Activated naive CD8-positive, alpha-beta T cell treated with anti-CD3 and anti-CD28 coated beads for 36 hours (primary cell): ENCODE measurements around the gene KRT81. TPM values are rescaled to one million over a fixed set of nuclear protein-coding genes. Genes with fewer than 3 reads are reported as not detected.
"Not testable (repeated sequence)": the region's sequence is repeated elsewhere in the genome, so short reads cannot be mapped to it uniquely, and the experiment has no call there.

ENCODE experiments used
- DNase-seq: peaks from one replicate; pipeline ENCODE4 v3.0.0; 2021
- H3K27ac Mint-ChIP-seq: one replicate; pipeline ENCODE4 v1.8.0; 2022; ENCODE audit warnings: mild to moderate bottlenecking, moderate library complexity, mixed read lengths
- H3K27me3 Mint-ChIP-seq: one replicate; pipeline ENCODE4 v1.8.0; 2022; ENCODE audit warnings: mild to moderate bottlenecking, mixed read lengths
- H3K36me3 Mint-ChIP-seq: one replicate; pipeline ENCODE4 v1.8.0; 2021; ENCODE audit warnings: mild to moderate bottlenecking, mixed read lengths
- H3K4me1 Mint-ChIP-seq: one replicate; pipeline ENCODE4 v1.8.0; 2021; ENCODE audit warnings: mixed read lengths
- H3K4me3 Mint-ChIP-seq: one replicate; pipeline ENCODE4 v1.8.0; 2022; ENCODE audit warnings: mild to moderate bottlenecking, moderate library complexity, mixed read lengths
- H3K9me3 Mint-ChIP-seq: one replicate; pipeline ENCODE4 v1.8.0; 2022; ENCODE audit warnings: mixed read lengths
- total RNA-seq, 2 experiments: library from RNA; stranded (reverse); gene quantifications; one replicate each; pipeline ENCODE4 v1.2.3, GENCODE V29; 2021

KRT81 gene
- total RNA-seq, 2 experiments from 2014 or later, result not detected

DNA sequence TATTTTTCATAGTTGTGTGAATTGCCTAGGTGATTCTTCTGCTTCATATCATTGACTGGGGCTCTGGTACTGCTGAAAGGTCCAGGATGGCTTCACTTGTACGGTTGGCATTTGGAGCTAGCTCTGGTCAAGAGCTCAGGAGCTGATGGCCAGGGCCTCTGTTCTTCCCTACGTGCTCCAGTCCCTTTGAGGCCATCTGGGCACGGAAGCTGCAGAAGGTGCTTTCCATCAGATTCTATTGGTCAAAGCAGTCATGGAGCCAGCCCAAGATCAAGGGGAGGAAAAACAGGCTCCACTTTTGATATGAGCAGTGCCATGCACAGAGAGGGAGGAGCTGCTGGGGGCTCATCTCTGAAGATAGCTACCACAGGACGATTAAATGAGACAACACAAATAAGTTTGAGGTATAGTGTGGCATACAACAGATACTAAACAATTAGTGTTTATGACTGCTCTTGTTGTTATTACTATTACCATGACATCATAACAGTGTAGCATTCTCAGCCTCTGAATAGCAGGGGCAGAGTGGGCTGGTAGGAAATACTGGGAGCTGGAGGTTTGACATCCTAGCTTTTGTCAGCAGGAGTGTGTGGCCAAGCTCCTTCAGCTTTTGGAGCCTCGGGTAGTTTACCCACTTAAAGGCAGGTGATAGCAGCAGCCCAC is 19.4 kb upstream of the KRT81 start:
- H3K36me3 Mint-ChIP-seq, result no peaks in the 10 kb centered on the region
- no peak overlapping the region for H3K4me3 Mint-ChIP-seq
- H3K9me3 Mint-ChIP-seq, result no peaks in the 10 kb centered on the region
- DNase-seq, result no peak
- peaks cover 57% of the 10 kb centered on the region for H3K27me3 Mint-ChIP-seq
- peaks cover 7% of the 10 kb centered on the region for H3K4me1 Mint-ChIP-seq
- no peak overlapping the region for H3K27ac Mint-ChIP-seq

DNA sequence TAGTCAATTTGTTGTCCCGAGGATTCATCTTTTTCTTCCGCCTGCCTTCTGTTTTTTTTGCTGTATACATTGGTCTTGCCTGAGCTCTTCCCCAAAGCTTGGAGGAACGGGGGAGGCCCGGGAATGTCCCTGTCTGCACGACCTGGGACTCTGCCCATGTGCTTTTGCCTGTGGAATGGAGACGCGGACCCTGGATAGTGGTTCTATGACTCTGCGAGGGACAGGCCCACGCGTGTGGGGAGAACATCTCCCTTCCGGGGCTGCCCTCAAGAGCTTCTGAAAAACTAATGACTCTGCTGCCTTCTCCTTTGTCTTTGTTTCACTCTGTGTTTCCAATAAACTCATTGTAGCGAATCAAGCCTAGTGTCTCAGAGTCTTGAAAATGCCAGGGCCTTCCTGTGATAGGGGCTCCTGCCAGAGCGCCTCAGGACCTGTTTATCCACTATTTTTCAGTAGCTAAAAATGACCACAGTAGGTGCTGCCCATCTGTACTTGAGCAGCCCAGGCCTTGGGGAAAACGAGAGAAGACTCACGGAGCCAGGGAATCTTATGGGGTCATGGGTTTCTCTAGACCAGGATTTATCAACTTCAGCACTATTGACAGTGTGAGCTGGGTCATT is 17.6 kb upstream of the KRT81 start:
- Mint-ChIP-seq H3K27ac (no peak overlapping the region), H3K36me3 (no peaks in the 10 kb centered on the region), H3K4me3 (peak overlapping the region; percentile 44), H3K27me3 (peaks cover 57% of the 10 kb centered on the region), H3K4me1 (peaks cover 18% of the 10 kb centered on the region), H3K9me3 (no peaks in the 10 kb centered on the region)
- no peak for DNase-seq

DNA sequence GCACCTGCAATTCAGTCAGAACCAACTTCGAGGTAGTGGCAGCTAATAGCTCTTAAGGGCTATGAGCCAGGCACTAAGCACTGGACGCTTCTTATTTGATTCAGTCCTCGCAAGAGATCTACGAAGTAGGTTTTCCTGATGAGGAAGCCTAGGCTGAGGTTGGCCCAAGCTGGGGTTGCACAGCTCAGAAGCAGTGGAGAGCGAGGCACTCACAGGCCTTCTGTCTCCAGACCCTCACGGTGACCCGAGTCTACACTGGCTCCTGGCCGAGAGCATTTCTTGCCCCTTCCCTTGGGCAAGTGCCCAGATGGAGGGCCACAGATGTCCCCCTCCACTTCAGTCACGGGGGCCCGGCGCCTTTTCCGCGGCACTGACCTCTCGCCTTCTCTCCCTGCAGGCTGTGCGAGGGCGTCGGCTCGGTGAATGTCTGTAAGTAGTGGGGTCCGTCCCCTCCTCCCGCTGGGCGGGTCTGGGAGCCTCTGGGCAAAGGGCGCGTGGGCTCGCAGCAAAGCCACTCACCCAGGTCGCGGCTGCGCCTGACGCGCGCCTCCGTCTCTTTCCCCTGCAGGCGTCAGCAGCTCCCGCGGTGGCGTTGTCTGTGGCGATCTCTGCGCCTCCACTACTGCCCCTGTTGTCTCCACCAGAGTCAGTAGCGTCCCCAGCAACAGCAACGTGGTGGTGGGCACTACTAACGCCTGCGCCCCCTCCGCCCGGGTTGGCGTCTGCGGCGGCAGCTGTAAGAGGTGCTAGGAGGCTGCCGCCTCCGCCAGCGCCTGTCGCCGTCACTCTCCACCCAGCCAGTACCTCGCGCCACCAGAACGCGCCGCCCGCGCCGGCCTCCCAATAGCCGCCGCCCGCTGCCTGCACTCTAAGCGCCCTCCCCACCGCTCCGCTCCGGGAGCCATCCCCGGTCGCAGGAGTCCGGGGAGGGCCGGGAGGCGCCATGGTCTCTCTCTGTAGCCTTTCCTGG is 16.8 kb upstream of the KRT81 start:
- H3K27me3 Mint-ChIP-seq, result peaks cover 57% of the 10 kb centered on the region
- peak overlapping the region; percentile 44 for H3K4me3 Mint-ChIP-seq
- H3K4me1 Mint-ChIP-seq, result peaks cover 18% of the 10 kb centered on the region
- H3K27ac Mint-ChIP-seq, result no peak overlapping the region
- no peaks in the 10 kb centered on the region for H3K36me3 Mint-ChIP-seq
- peak; percentile 69 for DNase-seq
- H3K9me3 Mint-ChIP-seq, result no peaks in the 10 kb centered on the region

DNA sequence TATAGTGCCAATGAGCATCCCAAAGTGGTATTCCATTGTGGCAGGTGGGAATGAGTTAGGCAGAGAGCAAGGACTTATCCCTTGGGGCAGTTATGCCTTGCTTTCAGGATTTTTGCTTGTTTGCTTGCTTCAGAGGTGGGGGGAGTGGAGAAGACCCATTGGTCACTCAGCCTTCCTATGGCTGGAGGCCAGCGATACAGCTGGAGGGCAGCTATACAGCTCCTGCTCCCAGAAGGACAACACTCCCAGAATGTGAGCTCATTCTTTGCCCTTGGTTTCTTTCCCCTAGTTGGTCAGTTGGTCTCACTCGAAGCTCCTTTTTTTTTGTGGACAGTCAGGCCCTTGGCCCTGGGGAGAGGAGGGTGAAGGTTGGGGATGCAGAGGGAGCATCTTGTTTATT is 15.4 kb upstream of the KRT81 start:
- H3K9me3 Mint-ChIP-seq, result no peaks in the 10 kb centered on the region
- no peaks in the 10 kb centered on the region for H3K36me3 Mint-ChIP-seq
- peaks cover 49% of the 10 kb centered on the region for H3K27me3 Mint-ChIP-seq
- DNase-seq, result no peak
- peaks cover 18% of the 10 kb centered on the region for H3K4me1 Mint-ChIP-seq
- H3K4me3 Mint-ChIP-seq, result no peak overlapping the region
- H3K27ac Mint-ChIP-seq, result no peak overlapping the region

DNA sequence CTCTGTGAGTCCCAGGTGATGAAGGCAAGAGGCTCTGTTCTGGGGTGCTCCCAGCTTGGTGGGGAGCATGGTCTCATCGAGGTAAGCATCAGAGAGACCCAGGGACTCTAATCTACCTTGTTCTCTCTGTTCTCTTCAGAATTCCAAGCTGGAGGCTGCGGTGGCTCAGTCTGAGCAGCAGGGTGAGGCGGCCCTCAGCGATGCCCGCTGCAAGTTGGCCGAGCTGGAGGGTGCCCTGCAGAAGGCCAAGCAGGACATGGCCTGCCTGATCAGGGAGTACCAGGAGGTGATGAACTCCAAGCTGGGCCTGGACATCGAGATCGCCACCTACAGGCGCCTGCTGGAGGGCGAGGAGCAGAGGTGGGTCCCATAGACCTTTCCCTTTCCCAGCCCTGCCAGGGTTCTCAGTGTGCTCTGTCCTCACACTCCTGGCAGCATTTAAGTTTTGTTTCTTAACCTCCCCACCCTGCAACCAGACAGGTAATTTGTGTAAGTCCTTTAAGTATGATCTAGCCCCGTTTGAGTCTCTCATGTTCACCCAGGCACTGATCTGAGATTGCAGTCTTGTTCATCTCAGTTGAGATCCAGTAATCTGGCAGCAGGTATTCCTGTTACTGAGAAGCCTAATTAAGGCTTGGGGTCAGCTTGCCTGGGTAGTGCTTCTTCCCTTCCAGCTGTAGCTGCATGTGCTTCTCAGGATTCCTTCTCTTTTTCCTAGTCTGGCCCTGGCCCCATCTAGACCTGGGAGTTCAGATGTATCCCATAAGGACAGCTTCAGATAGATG is 14.8 kb upstream of the KRT81 start:
- no peak overlapping the region for H3K4me3 Mint-ChIP-seq
- no peaks in the 10 kb centered on the region for H3K9me3 Mint-ChIP-seq
- H3K27ac Mint-ChIP-seq, result no peak overlapping the region
- H3K27me3 Mint-ChIP-seq, result peaks cover 43% of the 10 kb centered on the region
- no peaks in the 10 kb centered on the region for H3K36me3 Mint-ChIP-seq
- no peak for DNase-seq
- peaks cover 18% of the 10 kb centered on the region for H3K4me1 Mint-ChIP-seq

DNA sequence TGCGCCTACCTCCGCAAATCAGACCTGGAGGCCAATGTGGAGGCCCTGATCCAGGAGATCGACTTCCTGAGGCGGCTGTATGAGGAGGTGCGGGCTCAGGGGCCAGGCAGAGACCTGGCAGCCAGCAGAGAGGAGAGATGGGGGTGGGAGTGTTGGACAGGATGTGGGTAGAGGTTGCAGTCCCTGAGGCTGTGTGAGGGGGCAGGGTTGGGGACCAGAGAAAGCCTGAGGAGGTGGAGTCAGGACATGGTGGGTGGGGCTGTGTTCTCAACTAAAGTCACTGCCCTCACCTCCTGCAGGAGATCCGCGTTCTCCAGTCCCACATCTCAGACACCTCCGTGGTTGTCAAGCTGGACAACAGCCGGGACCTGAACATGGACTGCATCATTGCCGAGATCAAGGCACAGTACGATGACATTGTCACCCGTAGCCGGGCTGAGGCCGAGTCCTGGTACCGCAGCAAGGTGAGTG is 13.6 kb upstream of the KRT81 start:
- Mint-ChIP-seq H3K27me3 (peaks cover 36% of the 10 kb centered on the region), H3K4me1 (peaks cover 18% of the 10 kb centered on the region)
- not testable (repeated sequence) for H3K4me3 Mint-ChIP-seq, H3K27ac Mint-ChIP-seq, H3K36me3 Mint-ChIP-seq, H3K9me3 Mint-ChIP-seq
- peak; percentile 25 for DNase-seq

DNA sequence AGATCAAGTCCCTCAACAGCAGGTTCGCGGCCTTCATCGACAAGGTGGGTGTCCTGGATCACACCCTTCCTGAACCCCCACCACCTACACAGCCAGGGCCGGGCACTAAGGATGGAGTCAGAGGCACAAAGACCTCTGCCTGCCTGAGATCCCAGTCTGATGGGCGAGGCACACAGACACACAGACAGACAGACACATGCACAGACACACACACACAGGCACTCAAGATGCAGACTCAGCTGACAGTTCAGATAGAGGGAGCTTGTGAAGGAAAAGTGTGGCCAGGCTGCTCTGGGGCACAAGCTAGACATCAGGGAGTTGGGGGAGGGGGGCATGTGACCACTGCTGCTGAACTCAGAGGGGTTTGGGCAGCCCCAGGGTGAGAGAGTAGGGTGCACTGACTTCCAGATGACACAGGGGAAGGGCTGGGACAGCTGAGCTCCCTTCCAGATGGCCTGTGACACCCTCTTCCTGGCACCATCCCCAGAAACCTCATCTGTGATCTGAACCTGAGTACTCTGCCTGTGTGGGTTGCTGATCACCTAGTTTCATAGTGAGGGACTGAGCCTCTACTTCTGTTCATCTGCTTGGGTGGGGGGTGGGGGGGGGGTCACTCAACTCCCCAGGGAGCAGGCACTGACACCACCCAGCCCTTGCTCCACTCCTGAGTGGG is 11.0 kb upstream of the KRT81 start:
- not testable (repeated sequence) for H3K9me3 Mint-ChIP-seq, H3K4me3 Mint-ChIP-seq

DNA sequence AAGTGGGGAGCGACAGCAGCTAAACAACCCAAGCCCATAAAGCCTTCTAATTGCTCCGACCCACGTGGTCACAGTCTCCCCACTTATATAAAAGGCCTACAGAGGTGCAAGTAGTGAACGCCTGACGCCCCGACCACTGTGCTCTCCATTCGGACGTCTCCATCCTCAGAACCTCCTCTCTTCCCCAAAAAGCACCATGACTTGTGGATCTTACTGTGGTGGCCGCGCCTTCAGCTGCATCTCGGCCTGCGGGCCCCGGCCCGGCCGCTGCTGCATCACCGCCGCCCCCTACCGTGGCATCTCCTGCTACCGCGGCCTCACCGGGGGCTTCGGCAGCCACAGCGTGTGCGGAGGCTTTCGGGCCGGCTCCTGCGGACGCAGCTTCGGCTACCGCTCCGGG is 10.4 kb upstream of the KRT81 start:
- H3K27ac Mint-ChIP-seq, H3K27me3 Mint-ChIP-seq: not testable (repeated sequence)

More for the DNA sequence above, 11.0 kb upstream of the KRT81 start:
- Mint-ChIP-seq H3K27me3 (peaks cover 13% of the 10 kb centered on the region), H3K4me1 (peaks cover 11% of the 10 kb centered on the region)
- H3K27ac Mint-ChIP-seq, H3K36me3 Mint-ChIP-seq, DNase-seq: not testable (repeated sequence)

DNA sequence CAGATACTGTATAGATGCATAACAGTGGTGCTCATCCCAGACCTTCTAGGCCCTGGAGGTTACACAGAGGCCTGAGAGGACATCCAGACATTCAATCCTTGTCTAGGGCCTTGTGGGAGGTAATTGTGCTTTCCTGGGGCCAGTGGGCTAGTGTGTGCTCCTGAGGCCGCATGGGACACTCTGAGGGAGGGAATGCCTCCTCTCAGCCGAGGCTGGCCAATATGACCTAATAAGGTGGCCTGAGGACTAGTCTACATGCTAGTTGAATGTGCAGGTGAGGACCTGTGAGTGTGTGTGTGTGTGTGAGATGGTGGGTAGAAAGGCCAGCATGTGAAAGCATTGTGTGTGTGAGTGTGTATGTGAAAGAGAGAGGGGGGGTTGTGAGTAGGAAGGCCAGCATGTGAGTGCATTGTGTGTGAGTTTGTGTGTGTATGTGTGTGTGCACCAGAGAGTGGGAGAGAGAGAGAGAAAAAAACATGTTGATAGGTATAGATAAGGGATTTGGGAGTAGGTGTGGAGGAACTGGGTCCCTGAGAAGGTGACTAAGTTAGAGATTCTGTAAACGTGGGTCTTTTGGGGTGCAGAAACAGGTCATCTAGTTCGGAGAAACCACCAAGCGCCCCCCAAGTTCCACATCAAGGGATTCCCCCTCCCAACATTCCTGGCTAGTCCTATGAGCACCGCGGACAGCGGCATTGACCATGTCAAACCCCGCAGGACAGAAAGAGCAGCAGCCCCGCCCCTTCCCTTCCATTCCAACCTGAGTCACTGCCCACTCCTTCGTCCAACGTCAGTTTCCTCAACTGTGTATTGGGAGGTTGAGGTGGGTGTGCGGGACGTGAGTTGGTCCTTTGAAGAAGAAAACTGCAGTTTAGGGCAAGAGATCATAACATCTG is 9.7 kb upstream of the KRT81 start:
- H3K27me3 Mint-ChIP-seq, result peaks cover 5% of the 10 kb centered on the region
- no peak overlapping the region for H3K4me3 Mint-ChIP-seq
- DNase-seq, result no peak
- no peaks in the 10 kb centered on the region for H3K36me3 Mint-ChIP-seq
- no peak overlapping the region for H3K27ac Mint-ChIP-seq
- H3K9me3 Mint-ChIP-seq, result no peaks in the 10 kb centered on the region
- peaks cover 11% of the 10 kb centered on the region for H3K4me1 Mint-ChIP-seq

More for the DNA sequence above, 10.4 kb upstream of the KRT81 start:
- not testable (repeated sequence) for H3K4me3 Mint-ChIP-seq, DNase-seq, H3K36me3 Mint-ChIP-seq, H3K9me3 Mint-ChIP-seq
- peaks cover 11% of the 10 kb centered on the region for H3K4me1 Mint-ChIP-seq

DNA sequence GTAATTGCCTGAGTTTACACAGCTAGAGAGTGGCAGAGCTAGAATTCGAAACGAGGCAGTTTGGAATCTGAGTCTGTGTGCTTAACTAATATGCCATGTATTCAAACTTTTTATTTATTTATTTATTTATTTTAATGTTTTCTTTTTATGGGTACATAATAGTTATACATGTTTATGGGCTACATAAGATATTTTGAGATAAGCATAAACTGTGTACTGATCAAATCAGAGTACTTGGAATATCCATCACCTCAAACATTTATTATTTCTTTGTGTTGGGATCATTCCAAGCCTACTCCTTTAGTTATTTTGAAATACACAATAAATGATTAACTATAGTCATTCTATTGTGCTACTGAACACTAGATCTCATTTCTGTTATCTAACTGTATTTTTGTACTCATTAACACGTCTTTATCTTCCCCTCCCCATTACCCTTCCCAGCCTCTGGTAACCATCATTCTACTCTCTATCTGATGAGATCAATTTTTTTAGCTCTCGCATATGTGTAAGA is 7.4 kb upstream of the KRT81 start:
- Mint-ChIP-seq H3K4me1 (no peaks in the 10 kb centered on the region), H3K27ac (no peak overlapping the region), H3K36me3 (no peaks in the 10 kb centered on the region), H3K27me3 (peaks cover 9% of the 10 kb centered on the region), H3K9me3 (no peaks in the 10 kb centered on the region), H3K4me3 (no peak overlapping the region)
- no peak for DNase-seq

DNA sequence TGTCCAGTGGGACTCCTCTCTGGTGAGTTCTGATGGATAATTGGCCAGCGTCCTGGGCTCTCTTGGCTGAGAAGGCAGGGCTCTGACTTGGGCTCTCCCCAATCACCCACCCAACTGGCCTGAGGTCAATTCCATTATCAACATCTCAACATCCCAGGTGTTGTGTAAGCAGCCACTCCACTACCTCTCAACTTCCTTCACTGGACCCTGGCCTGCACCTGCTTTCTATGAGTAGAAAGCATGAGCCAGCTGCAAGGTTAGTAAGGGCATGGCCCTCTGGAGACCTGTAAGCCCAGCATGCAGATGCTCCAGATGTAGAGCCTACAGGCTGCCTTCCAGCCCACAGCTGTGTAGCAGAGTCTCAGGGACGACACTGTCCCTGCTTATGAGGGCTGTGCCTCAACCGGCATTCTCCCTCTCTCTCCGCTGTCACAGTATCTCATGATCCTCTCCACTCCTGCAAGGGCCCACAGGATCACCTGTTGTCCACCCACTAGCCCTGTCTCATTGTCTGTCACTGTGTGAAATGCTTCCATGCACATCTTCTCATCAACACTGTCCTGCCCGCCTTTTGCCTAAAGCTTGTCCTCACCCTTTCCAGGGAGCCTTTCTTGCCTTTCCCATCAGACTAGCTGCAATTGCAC is 5.4 kb upstream of the KRT81 start:
- Mint-ChIP-seq H3K9me3 (no peaks in the 10 kb centered on the region), H3K4me1 (no peaks in the 10 kb centered on the region), H3K27me3 (peaks cover 9% of the 10 kb centered on the region), H3K36me3 (no peaks in the 10 kb centered on the region), H3K27ac (no peak overlapping the region), H3K4me3 (no peak overlapping the region)
- DNase-seq, result no peak

DNA sequence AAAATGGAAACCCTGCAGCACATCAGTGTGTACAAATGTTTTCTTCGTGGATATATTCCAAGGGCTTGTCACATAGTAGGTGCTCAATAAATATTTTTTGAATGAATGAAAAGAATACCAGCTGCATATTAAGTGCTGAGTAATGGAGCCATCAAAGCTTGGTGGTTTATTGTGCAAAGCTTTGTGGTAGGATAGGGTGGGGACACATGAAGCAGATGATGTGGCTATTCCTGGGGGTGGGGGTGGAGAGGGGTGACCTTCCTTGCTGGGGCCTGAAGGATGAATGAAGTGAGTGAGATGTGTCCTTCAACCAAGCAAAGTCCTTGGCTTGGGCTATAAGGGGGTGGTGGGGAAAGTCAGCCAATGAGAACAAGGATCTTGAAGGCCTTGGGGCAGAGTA is 4.3 kb upstream of the KRT81 start:
- Mint-ChIP-seq H3K4me1 (no peaks in the 10 kb centered on the region), H3K27ac (no peak overlapping the region)

DNA sequence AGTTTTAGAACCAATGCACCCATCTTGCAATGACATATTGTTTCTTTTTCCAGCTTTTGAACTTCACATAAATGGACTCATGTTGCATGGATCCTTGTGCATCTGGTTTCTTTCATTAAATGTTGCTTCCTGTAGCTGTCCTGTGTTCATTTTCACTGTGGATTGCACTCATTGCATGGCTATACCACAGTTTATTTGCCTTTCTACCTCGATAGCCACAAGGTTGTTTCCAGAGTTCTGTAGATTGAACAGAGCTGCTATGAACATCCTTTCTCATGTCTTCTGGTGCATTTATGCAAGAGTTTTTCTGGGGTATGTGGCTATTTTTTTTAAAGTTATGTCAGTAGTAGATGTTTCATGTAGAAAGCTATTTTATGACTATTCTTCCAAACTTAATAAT is 3.5 kb upstream of the KRT81 start:
- H3K4me1 Mint-ChIP-seq, result no peaks in the 10 kb centered on the region
- no peaks in the 10 kb centered on the region for H3K36me3 Mint-ChIP-seq
- DNase-seq, result no peak
- H3K4me3 Mint-ChIP-seq, result no peak overlapping the region
- peaks cover 12% of the 10 kb centered on the region for H3K27me3 Mint-ChIP-seq
- H3K27ac Mint-ChIP-seq, result no peak overlapping the region
- no peaks in the 10 kb centered on the region for H3K9me3 Mint-ChIP-seq

More for the DNA sequence above, 4.3 kb upstream of the KRT81 start:
- H3K4me3 Mint-ChIP-seq, result no peak overlapping the region
- peaks cover 12% of the 10 kb centered on the region for H3K27me3 Mint-ChIP-seq
- H3K9me3 Mint-ChIP-seq, result no peaks in the 10 kb centered on the region
- no peak for DNase-seq
- H3K36me3 Mint-ChIP-seq, result no peaks in the 10 kb centered on the region
